Measurements from ENCODE around the gene FRMD4A. TPM values are rescaled to one million over a fixed set of nuclear protein-coding genes. Genes with fewer than 3 reads are reported as not detected.

The FRMD4A gene
- total and polyA plus RNA-seq, 12 donors = 17.4 to 43.4 (median 30.3) TPM

DNA sequence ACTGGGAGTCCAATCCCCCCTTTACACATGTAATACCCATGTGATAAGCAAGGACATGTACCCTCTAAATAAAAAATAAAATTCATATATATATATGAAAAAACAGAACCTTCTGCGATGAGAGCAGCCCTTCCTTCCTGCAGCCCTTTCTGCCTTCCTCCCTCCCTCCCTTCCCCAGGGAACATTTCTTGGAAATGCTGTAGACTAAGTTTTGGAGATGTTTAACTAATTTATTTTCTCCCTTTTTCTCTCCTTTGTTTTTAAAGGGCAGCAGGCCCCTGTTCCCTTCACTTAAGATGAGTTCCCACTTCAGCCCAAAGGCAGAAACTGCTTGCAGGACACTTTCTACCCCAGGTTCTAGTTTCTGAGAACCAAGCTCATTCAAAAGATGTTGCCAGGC lies 179.2 kb downstream of the FRMD4A start:
- Histone ChIP-seq H3K36me3 (no peaks in the 10 kb centered on the region), H3K4me1 (no peaks in the 10 kb centered on the region), H3K27me3 (peaks cover 0 to 8% (median 3%) of the 10 kb centered on the region in 7 donors), H3K4me3 (no peak overlapping the region), H3K27ac (no peak overlapping the region), H3K9me3 (peaks cover 0 to 19% (median 0%) of the 10 kb centered on the region in 11 donors)
- ATAC-seq = no peak
- intact Hi-C loops (cut with DNase I) = no loop called here
- TF ChIP-seq, protein P1, sequence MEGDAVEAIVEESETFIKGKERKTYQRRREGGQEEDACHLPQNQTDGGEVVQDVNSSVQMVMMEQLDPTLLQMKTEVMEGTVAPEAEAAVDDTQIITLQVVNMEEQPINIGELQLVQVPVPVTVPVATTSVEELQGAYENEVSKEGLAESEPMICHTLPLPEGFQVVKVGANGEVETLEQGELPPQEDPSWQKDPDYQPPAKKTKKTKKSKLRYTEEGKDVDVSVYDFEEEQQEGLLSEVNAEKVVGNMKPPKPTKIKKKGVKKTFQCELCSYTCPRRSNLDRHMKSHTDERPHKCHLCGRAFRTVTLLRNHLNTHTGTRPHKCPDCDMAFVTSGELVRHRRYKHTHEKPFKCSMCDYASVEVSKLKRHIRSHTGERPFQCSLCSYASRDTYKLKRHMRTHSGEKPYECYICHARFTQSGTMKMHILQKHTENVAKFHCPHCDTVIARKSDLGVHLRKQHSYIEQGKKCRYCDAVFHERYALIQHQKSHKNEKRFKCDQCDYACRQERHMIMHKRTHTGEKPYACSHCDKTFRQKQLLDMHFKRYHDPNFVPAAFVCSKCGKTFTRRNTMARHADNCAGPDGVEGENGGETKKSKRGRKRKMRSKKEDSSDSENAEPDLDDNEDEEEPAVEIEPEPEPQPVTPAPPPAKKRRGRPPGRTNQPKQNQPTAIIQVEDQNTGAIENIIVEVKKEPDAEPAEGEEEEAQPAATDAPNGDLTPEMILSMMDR (IDR thresholded peaks at IDR 0.05) = no peak
- DNase-seq = no peak
- 37 to 57% methylated on average over 1 of the region's 1 CpG for WGBS, 2 donors

DNA sequence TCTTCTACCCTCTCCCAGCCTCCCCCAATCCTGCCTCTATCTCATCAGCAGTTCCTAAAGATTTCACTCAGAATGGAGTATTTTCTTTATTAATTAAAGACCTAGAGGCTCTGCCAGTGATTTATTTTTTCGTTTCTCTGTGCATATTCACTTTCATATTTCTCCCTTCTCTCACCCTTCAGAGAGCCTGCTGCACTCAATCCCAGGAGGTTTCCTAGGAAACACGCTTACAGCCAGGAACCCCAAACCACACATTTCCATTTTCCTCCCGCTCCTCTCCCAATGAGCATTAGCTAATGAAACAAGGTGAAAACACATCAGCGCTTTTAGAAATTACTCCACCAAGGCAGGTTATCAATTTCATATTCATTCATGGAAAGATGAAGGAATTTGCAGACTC lies 180.2 kb downstream of the FRMD4A start:
- 73 to 74% methylated on average over 4 of the region's 4 CpGs for WGBS, 2 donors
- peaks cover 0 to 7% (median 3%) of the 10 kb centered on the region in 7 donors for H3K27me3 ChIP-seq
- H3K9me3 ChIP-seq = peaks cover 0 to 8% (median 0%) of the 10 kb centered on the region in 11 donors
- intact Hi-C loops (cut with DNase I) = no loop called here
- no peak overlapping the region for H3K27ac ChIP-seq
- no peaks in the 10 kb centered on the region for H3K4me1 ChIP-seq
- H3K36me3 ChIP-seq = no peaks in the 10 kb centered on the region
- TF ChIP-seq, protein P1 (IDR thresholded peaks at IDR 0.05) = no peak
- ATAC-seq = no peak
- no peak overlapping the region for H3K4me3 ChIP-seq
- DNase-seq = no peak

DNA sequence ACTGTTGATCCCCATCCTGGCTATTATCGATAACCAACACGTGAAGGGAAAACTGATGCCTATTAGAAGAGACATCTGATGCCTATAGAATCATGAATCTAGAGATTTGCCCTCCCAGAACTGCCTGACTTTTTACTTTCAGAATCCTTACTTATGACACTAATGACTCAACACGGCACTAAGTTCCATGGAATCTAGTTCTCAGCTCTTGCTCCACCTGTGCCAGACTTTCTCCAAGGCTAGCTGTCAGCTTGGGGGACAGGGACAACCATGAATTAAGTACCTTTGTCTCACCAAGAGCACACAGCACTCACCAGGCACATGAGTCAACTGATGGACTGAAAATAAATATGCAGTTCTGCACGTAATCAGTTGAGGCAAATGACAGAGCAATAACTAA lies 184.2 kb downstream of the FRMD4A start:
- Histone ChIP-seq H3K27me3 (peaks cover 0 to 24% (median 5%) of the 10 kb centered on the region in 7 donors), H3K4me3 (no peak overlapping the region), H3K4me1 (no peaks in the 10 kb centered on the region), H3K27ac (no peak overlapping the region), H3K9me3 (no peaks in the 10 kb centered on the region), H3K36me3 (no peaks in the 10 kb centered on the region)
- 77 to 78% methylated on average over 4 of the region's 4 CpGs for WGBS, 2 donors
- intact Hi-C loops (cut with DNase I) = no loop called here
- ATAC-seq = no peak
- TF ChIP-seq, protein P1 (IDR thresholded peaks at IDR 0.05) = no peak
- DNase-seq = no peak

DNA sequence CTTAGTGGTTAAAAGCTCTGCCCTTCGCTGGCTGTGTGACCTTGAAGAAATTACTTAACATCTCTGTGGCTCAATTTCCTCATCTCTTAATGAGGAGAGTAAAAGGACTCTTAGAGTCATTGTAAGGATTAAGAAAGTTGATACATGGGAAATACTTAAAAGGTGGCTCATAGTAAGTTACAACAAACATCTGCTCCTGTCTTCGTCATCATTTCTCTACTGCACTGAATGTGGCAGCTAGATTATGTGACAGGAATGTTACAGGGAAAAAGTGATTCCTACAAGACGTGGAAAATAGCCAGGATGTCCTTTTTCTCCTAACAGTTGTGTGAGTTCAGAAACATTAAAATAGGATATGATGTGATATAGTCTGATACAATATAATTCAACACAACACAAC lies 184.7 kb downstream of the FRMD4A start:
- no peaks in the 10 kb centered on the region for H3K9me3 ChIP-seq
- no peak overlapping the region for H3K4me3 ChIP-seq
- 60 to 74% methylated on average over 3 of the region's 3 CpGs for WGBS, 2 donors
- ATAC-seq (no peak), DNase-seq (no peak)
- peaks cover 0 to 24% (median 7%) of the 10 kb centered on the region in 7 donors for H3K27me3 ChIP-seq
- intact Hi-C loops (cut with DNase I) = no loop called here
- H3K4me1 ChIP-seq = no peaks in the 10 kb centered on the region
- TF ChIP-seq, protein P1 (IDR thresholded peaks at IDR 0.05) = no peak
- H3K27ac ChIP-seq = no peak overlapping the region
- no peaks in the 10 kb centered on the region for H3K36me3 ChIP-seq

All from heart right ventricle (tissue), 16 donors.